HG03575 (cell line): Measurements from ENCODE around the gene THSD7A.

ENCODE experiments used
- ATAC-seq: cut with Tn5 transposase; IDR thresholded peaks from one replicate; pipeline ENCODE4 v1.9.1; 2021; ENCODE audit not compliant: unreplicated experiment, insufficient number of reproducible peaks, low FRiP score; ENCODE audit errors: extremely low read depth

Gene THSD7A

GRCh38 chr7:11412036-11412435, 420.0 kb downstream of the THSD7A start:
- no peak for ATAC-seq

- ATAC-seq, result no peak
These were observed 421.0 kb downstream of the THSD7A start for GRCh38 chr7:11410656-11411644.

GRCh38 chr7:11404355-11404754, 427.6 kb downstream of the THSD7A start:
- no peak for ATAC-seq

- no peak for ATAC-seq
These were observed 428.2 kb downstream of the THSD7A start for GRCh38 chr7:11403781-11404180.

- no peak for ATAC-seq
These were observed 437.6 kb downstream of the THSD7A start for GRCh38 chr7:11394438-11394837.

GRCh38 chr7:11379641-11380040, 452.4 kb downstream of the THSD7A start:
- ATAC-seq, result no peak

GRCh38 chr7:11376529-11376928, 455.5 kb downstream of the THSD7A start:
- no peak for ATAC-seq

- ATAC-seq, result no peak
These were observed 457.4 kb downstream of the THSD7A start for GRCh38 chr7:11374629-11375028.

GRCh38 chr7:11373546-11374142, 458.4 kb downstream of the THSD7A start:
- no peak for ATAC-seq

GRCh38 chr7:11369696-11370095, 462.3 kb downstream of the THSD7A start:
- ATAC-seq, result no peak

GRCh38 chr7:11366118-11366517, 465.9 kb downstream of the THSD7A start:
- no peak for ATAC-seq

GRCh38 chr7:11358637-11359036, 473.4 kb downstream of the THSD7A start:
- ATAC-seq, result no peak

- ATAC-seq, result no peak
These were observed 476.5 kb downstream of the THSD7A start for GRCh38 chr7:11355399-11356005.

GRCh38 chr7:11346302-11346701, 485.7 kb downstream of the THSD7A start:
- ATAC-seq, result no peak

GRCh38 chr7:11345621-11346020, 486.4 kb downstream of the THSD7A start:
- ATAC-seq, result no peak

- no peak for ATAC-seq
These were observed 488.1 kb downstream of the THSD7A start for GRCh38 chr7:11343818-11344413.

- ATAC-seq, result no peak
These were observed 488.9 kb downstream of the THSD7A start for GRCh38 chr7:11343136-11343535.

GRCh38 chr7:11341285-11341944, 490.6 kb downstream of the THSD7A start:
- ATAC-seq, result no peak

- no peak for ATAC-seq
These were observed 495.6 kb downstream of the THSD7A start for GRCh38 chr7:11336432-11336831.
